HEK293T (cell line): Measurements from ENCODE around the gene HIVEP2.

Experiments used
- CTCF ChIA-PET: fragments of 350-600 bp; formaldehyde crosslinking; extraction: SDS; loops from one replicate; lab custom pipeline; 2021; ENCODE audit warnings: antibody characterized with exemption, inconsistent platforms; lab: Yijun Ruan, JAX
- POLR2A ChIA-PET: fragments of 350-600 bp; formaldehyde crosslinking; extraction: SDS; loops from one replicate; lab custom pipeline; 2020; ENCODE audit warnings: antibody characterized with exemption, inconsistent platforms; lab: Yijun Ruan, JAX
- DNase-seq: peaks from one replicate; pipeline ENCODE4 v3.0.0; 2012; ENCODE audit warnings: mixed read lengths; ENCODE audit errors: extremely low spot score
- ARNT ChIP-seq: fragments of 450-650 bp; IDR thresholded peaks from 2 replicates; pipeline ENCODE4 v1.6.1; 2017; ENCODE audit warnings: mild to moderate bottlenecking
- BHLHE40 ChIP-seq: fragments of 450-650 bp; IDR thresholded peaks from 2 replicates; pipeline ENCODE4 v1.6.1; 2016; ENCODE audit warnings: mild to moderate bottlenecking, moderate library complexity, borderline replicate concordance
- CTBP1 ChIP-seq: fragments of 450-650 bp; IDR thresholded peaks from 2 replicates; pipeline ENCODE4 v1.6.1; 2016; ENCODE audit warnings: borderline replicate concordance
- ELF4 ChIP-seq: fragments of 450-650 bp; IDR thresholded peaks from 2 replicates; pipeline ENCODE4 v1.6.1; 2017; ENCODE audit warnings: antibody characterized with exemption
- FOXA1 ChIP-seq: fragments of 450-650 bp; IDR thresholded peaks from 2 replicates; pipeline ENCODE4 v1.6.1; 2016; ENCODE audit warnings: mild to moderate bottlenecking
- FOXK2 ChIP-seq: fragments of 450-650 bp; IDR thresholded peaks from 2 replicates; pipeline ENCODE4 v1.6.1; 2016; ENCODE audit warnings: mild to moderate bottlenecking
- FOXM1 ChIP-seq: fragments of 450-650 bp; IDR thresholded peaks from 2 replicates; pipeline ENCODE4 v1.6.1; 2017; ENCODE audit warnings: mild to moderate bottlenecking, borderline replicate concordance
- HDGF ChIP-seq: fragments of 450-650 bp; IDR thresholded peaks from 2 replicates; pipeline ENCODE4 v1.6.1; 2017; ENCODE audit warnings: antibody characterized with exemption, borderline replicate concordance
- L3MBTL2 ChIP-seq: fragments of 450-650 bp; conservative IDR thresholded peaks from 2 replicates; pipeline ENCODE4 v1.6.1; 2016; ENCODE audit warnings: mild to moderate bottlenecking
- LEF1 ChIP-seq: fragments of 450-650 bp; IDR thresholded peaks from 2 replicates; pipeline ENCODE4 v1.6.1; 2017; ENCODE audit warnings: mild to moderate bottlenecking, borderline replicate concordance
- NFRKB ChIP-seq: fragments of 450-650 bp; IDR thresholded peaks from 2 replicates; pipeline ENCODE4 v1.6.1; 2016; ENCODE audit warnings: mild to moderate bottlenecking, moderate library complexity
- PKNOX1 ChIP-seq: fragments of 450-650 bp; IDR thresholded peaks from 2 replicates; pipeline ENCODE4 v1.6.1; 2016
- SP1 ChIP-seq: fragments of 450-650 bp; IDR thresholded peaks from 2 replicates; pipeline ENCODE4 v1.6.1; 2017
- SUZ12 ChIP-seq: fragments of 450-650 bp; IDR thresholded peaks from 2 replicates; pipeline ENCODE4 v1.6.1; 2016; ENCODE audit warnings: mild to moderate bottlenecking
- TARDBP ChIP-seq: fragments of 450-650 bp; IDR thresholded peaks from 2 replicates; pipeline ENCODE4 v1.6.1; 2016
- ZNF384 ChIP-seq: fragments of 450-650 bp; IDR thresholded peaks from 2 replicates; pipeline ENCODE4 v1.6.1; 2016

Gene HIVEP2

GRCh38 chr6:142953373-142954273 is 8.6 kb upstream of the HIVEP2 start:
- TF ChIP-seq CTBP1 = no peak
- TF ChIP-seq PKNOX1 = no peak
- no peak for TF ChIP-seq SP1
- TF ChIP-seq BHLHE40 = no peak
- no peak for TF ChIP-seq FOXM1
- TF ChIP-seq TARDBP = no peak
- TF ChIP-seq L3MBTL2 = no peak
- TF ChIP-seq NFRKB = no peak
- no peak for TF ChIP-seq FOXK2
- DNase-seq = no peak
- POLR2A ChIA-PET = no interaction called here
- CTCF ChIA-PET = no interaction called here

GRCh38 chr6:142952614-142953013 is 7.6 kb upstream of the HIVEP2 start:
- ChIA-PET CTCF (no interaction called here), POLR2A (no interaction called here)
- no peak for DNase-seq
- TF ChIP-seq TARDBP (no peak), CTBP1 (no peak), FOXA1 (no peak), BHLHE40 (no peak), ELF4 (no peak), SP1 (no peak), LEF1 (no peak), FOXK2 (no peak), FOXM1 (no peak), PKNOX1 (no peak), HDGF (no peak), NFRKB (no peak), SUZ12 (no peak), L3MBTL2 (no peak), ZNF384 (no peak), ARNT (no peak)

- ChIA-PET POLR2A (no interaction called here), CTCF (no interaction called here)
Observed at GRCh38 chr6:142950291-142950690, 5.3 kb upstream of the HIVEP2 start.

DNA sequence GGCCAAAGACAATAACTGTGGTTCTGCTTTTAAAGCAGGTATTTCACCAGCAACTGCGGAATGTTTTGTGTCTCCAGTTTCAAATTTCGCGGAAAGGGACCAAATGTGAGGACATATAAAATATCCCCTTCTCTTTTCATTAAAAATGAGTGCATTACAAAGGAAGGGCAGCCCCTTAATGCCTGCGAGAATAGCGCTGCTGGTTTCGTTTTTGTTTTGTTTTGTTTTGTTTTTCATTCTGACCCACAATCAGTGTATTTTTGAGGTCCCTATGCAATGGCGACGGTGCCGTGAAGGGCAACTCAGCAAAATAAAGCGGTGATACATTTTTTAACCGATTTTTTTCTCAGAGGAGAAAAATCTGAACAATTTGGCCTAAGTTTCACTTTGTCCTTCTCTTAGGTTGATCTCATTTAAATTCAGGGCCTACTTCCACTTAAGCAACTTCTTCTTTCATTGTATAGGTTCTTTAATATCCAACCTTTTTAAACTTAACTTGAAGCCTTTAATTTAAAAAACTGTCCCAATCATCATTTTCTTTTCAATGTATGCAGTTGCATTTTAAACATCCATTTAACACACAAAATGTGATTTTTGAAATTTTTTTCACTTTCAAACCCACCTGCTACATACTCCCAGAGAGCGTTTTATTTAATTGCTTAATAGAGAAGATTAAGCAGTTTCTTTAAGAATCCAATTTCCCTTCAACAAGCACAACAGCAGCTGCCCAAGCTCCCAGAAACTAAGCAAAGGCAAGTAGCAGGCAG is 2.9 kb upstream of the HIVEP2 start:
- DNase-seq = no peak
- ChIA-PET POLR2A (no interaction called here), CTCF (interaction anchor here (1.0 kb wide), 1 partner anchor 112 kb away, joined by 4 read pairs; no protein-coding TSS in a partner anchor)
- TF ChIP-seq SUZ12 = no peak
- no peak for TF ChIP-seq TARDBP
- no peak for TF ChIP-seq NFRKB
- TF ChIP-seq SP1 = no peak
- no peak for TF ChIP-seq ARNT
- no peak for TF ChIP-seq HDGF
- TF ChIP-seq PKNOX1 = no peak
- no peak for TF ChIP-seq LEF1

More at GRCh38 chr6:142950291-142950690, 5.3 kb upstream of the HIVEP2 start:
- no peak for DNase-seq
- TF ChIP-seq NFRKB (no peak), FOXA1 (no peak), FOXK2 (no peak), SP1 (no peak), BHLHE40 (no peak), ARNT (no peak), L3MBTL2 (no peak), HDGF (no peak), CTBP1 (no peak), PKNOX1 (no peak), SUZ12 (no peak), LEF1 (no peak), ELF4 (no peak), FOXM1 (no peak)
